ENCODE results near the gene DDX27.
A peak's percentile ranks its signal among the peaks of the same experiment; 100 is the strongest.

DDX27 gene

GRCh38 chr20:49287555-49288249 lies 68.5 kb downstream of the DDX27 start:
- no peak for TF ChIP-seq CTCF (conservative IDR thresholded peaks at IDR 0.05; ENCODE audit: low read length)
- peak; percentile 82 for DNase-seq (ENCODE audit: low read depth)
- H3K4me3 ChIP-seq (ENCODE audit: low read length): no peak overlapping the region

GRCh38 chr20:49288250-49288751 lies 69.1 kb downstream of the DDX27 start:
- no peak for DNase-seq (ENCODE audit: low read depth)
- TF ChIP-seq CTCF (conservative IDR thresholded peaks at IDR 0.05; ENCODE audit: low read length): no peak
- no peak overlapping the region for H3K4me3 ChIP-seq (ENCODE audit: low read length)

GRCh38 chr20:49288784-49289696 lies 69.8 kb downstream of the DDX27 start:
- no peak overlapping the region for H3K4me3 ChIP-seq (ENCODE audit: low read length)
- no peak for TF ChIP-seq CTCF (conservative IDR thresholded peaks at IDR 0.05; ENCODE audit: low read length)
- DNase-seq (ENCODE audit: low read depth): no peak

GRCh38 chr20:49290608-49291191 lies 71.5 kb downstream of the DDX27 start:
- H3K4me3 ChIP-seq (ENCODE audit: low read length): no peak overlapping the region
- no peak for DNase-seq (ENCODE audit: low read depth)
- TF ChIP-seq CTCF (conservative IDR thresholded peaks at IDR 0.05; ENCODE audit: low read length): no peak

GRCh38 chr20:49291200-49291599 lies 72.0 kb downstream of the DDX27 start:
- H3K4me3 ChIP-seq (ENCODE audit: low read length): no peak overlapping the region
- TF ChIP-seq CTCF (conservative IDR thresholded peaks at IDR 0.05; ENCODE audit: low read length): no peak
- DNase-seq (ENCODE audit: low read depth): no peak

GRCh38 chr20:49292010-49292409 lies 72.8 kb downstream of the DDX27 start:
- no peak for TF ChIP-seq CTCF (conservative IDR thresholded peaks at IDR 0.05; ENCODE audit: low read length)
- H3K4me3 ChIP-seq (ENCODE audit: low read length): no peak overlapping the region
- DNase-seq (ENCODE audit: low read depth): no peak

Measured in AG10803 (cell line).